ENCODE data around the gene DHRS12.

DHRS12 gene

DNA sequence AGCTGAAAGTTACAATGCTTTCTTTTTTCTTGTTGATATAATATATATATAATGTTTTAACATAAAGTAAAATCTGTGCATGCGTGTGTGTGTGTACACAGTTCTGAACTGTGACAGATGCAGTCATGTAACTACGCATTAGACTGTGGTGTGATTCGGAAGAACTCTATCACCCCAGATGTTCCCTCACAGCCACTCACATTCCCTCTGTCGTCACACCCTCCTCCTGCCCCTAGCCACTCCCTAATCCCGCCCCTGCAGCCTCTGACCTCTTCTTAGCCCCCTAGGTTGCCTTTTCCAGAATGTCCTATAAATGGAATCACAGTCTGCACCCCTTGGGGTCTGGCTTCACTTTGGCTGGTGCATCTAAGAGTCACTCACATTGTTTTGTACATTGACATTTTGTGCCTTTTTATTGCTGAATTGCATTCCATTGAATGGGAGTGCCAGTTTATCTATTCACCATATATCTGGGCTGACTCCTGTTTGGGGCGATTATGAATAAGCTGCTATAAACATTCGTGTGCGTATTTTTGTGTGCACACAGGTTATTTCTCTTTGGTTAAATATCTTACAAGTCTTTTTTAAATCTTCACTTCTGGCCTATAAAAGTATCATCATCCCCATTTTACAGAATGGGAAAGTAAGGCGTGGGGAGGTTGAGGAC, 20.4 kb downstream of the DHRS12 start:
- no peak overlapping the region for H3K27ac ChIP-seq (ENCODE audit: low read length)
- peaks cover 13% of the 10 kb centered on the region for H3K4me1 ChIP-seq (ENCODE audit: low read length)
- no peak overlapping the region for H3K4me2 ChIP-seq (ENCODE audit: low read length)
- no peak overlapping the region for H3K9ac ChIP-seq (ENCODE audit: low read length)
- TF ChIP-seq, protein P1, sequence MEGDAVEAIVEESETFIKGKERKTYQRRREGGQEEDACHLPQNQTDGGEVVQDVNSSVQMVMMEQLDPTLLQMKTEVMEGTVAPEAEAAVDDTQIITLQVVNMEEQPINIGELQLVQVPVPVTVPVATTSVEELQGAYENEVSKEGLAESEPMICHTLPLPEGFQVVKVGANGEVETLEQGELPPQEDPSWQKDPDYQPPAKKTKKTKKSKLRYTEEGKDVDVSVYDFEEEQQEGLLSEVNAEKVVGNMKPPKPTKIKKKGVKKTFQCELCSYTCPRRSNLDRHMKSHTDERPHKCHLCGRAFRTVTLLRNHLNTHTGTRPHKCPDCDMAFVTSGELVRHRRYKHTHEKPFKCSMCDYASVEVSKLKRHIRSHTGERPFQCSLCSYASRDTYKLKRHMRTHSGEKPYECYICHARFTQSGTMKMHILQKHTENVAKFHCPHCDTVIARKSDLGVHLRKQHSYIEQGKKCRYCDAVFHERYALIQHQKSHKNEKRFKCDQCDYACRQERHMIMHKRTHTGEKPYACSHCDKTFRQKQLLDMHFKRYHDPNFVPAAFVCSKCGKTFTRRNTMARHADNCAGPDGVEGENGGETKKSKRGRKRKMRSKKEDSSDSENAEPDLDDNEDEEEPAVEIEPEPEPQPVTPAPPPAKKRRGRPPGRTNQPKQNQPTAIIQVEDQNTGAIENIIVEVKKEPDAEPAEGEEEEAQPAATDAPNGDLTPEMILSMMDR (IDR thresholded peaks at IDR 0.05; ENCODE audit: low read depth, low read length), result no peak
- TF ChIP-seq EZH2phosphoT487 (IDR thresholded peaks at IDR 0.05; ENCODE audit: low read depth), result no peak
- H3K36me3 ChIP-seq (replicated peaks; ENCODE audit: low read depth, low read length), result no peaks in the 10 kb centered on the region
- no peak overlapping the region for H3K4me3 ChIP-seq (ENCODE audit: low read length)
- no peaks in the 10 kb centered on the region for H3K27me3 ChIP-seq (ENCODE audit: low read depth, low read length)
- no peaks in the 10 kb centered on the region for H3K9me3 ChIP-seq (ENCODE audit: insufficient read depth, low read length)
- H3K79me2 ChIP-seq (ENCODE audit: low read length), result no peaks in the 10 kb centered on the region
- no peak overlapping the region for H2AFZ ChIP-seq (ENCODE audit: low read depth, low read length)
- no peaks in the 10 kb centered on the region for H4K20me1 ChIP-seq (ENCODE audit: insufficient read depth, low read length)

DNA sequence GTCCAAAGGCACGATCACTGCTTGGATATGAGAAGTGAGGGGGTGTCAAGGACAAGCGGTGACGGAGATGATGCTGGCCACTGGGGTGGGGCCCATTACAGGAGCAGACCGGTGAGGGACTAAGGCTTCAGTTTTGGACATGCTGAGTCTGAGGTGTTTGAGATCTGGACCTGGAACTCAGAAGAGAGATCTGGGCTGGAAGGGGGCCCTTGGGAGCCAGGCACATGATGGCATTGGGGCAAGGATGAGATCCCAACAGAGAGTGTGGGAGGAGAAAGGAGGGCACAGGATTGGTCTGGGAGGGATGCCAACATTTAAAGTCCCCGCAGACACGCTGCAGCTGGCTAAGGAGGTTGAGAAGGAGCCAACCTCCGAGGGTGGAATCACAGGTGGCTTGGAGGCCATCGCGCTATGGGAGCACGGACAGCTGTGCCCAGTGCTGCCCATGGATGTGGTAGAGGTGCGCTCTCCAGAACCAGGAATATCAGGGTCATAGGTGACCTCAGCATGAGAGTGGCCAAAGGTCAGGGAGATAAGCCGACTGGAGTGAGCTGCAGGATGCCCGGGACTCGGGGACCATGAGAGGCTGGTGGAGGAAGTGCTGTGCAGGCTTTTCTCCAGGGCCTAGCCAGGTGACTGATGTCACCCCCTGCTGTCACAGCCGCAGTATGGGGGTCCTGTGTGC, 21.8 kb downstream of the DHRS12 start:
- Histone ChIP-seq H4K20me1 (ENCODE audit: insufficient read depth, low read length) (no peaks in the 10 kb centered on the region), H3K9ac (ENCODE audit: low read length) (no peak overlapping the region), H3K4me2 (ENCODE audit: low read length) (peak overlapping the region; percentile 50; the same call in 1 of the 2 replicates), H3K27me3 (ENCODE audit: low read depth, low read length) (no peaks in the 10 kb centered on the region), H3K36me3 (replicated peaks; ENCODE audit: low read depth, low read length) (no peaks in the 10 kb centered on the region), H3K4me3 (ENCODE audit: low read length) (no peak overlapping the region), H3K27ac (ENCODE audit: low read length) (no peak overlapping the region), H2AFZ (ENCODE audit: low read depth, low read length) (no peak overlapping the region), H3K79me2 (ENCODE audit: low read length) (no peaks in the 10 kb centered on the region), H3K9me3 (ENCODE audit: insufficient read depth, low read length) (no peaks in the 10 kb centered on the region), H3K4me1 (ENCODE audit: low read length) (peaks cover 13% of the 10 kb centered on the region)
- TF ChIP-seq, protein P1 (IDR thresholded peaks at IDR 0.05; ENCODE audit: low read depth, low read length), result no peak
- no peak for TF ChIP-seq EZH2phosphoT487 (IDR thresholded peaks at IDR 0.05; ENCODE audit: low read depth)

DNA sequence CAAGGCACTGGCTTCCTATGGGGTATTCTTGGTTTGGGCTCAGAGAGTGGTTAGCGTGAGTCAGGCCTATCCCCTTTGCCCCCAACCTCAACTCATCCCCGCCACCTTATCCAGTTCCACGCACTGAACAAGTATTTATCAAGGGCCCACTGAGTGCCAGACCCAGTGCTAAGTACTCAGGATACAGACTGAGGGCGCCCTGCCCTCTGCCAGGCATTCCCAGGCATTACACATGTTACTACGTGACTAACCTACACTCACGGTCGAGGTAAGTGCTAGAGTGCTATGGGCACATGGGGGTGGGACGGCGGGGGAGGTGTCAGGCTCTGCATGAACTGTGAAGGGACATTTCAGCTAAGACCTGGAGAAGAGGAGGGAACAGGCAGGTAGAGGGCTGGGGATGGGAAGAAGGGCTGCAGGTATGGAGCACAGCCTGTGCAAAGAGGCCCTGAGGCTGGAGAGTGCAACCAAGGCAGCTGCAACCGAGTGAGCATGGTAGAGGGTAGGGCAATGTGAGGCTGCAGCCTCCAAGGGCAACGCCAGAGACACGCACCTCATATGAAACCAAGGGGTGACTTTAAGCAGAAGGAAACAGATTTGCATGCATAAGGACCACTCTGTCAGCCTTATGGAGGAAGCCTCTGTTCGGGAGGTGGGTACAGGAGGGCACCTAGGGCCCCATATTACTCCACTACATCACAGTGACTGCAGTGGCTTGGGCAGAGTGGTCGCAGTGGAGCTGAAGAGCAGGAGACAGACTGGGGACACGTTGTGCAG, 22.5 kb downstream of the DHRS12 start:
- no peaks in the 10 kb centered on the region for H3K36me3 ChIP-seq (replicated peaks; ENCODE audit: low read depth, low read length)

More for the DNA sequence above, 22.5 kb downstream of the DHRS12 start:
- H3K27ac ChIP-seq (ENCODE audit: low read length), result no peak overlapping the region
- H3K4me2 ChIP-seq (ENCODE audit: low read length), result peak overlapping the region; percentile 50
- H3K79me2 ChIP-seq (ENCODE audit: low read length), result no peaks in the 10 kb centered on the region
- no peak for TF ChIP-seq EZH2phosphoT487 (IDR thresholded peaks at IDR 0.05; ENCODE audit: low read depth)
- TF ChIP-seq, protein P1 (IDR thresholded peaks at IDR 0.05; ENCODE audit: low read depth, low read length), result peak; percentile 85
- peak overlapping the region; percentile 21 for H3K4me3 ChIP-seq (ENCODE audit: low read length)
- H2AFZ ChIP-seq (ENCODE audit: low read depth, low read length), result peak overlapping the region; percentile 5
- H3K9me3 ChIP-seq (ENCODE audit: insufficient read depth, low read length), result no peaks in the 10 kb centered on the region
- H3K9ac ChIP-seq (ENCODE audit: low read length), result no peak overlapping the region
- H3K27me3 ChIP-seq (ENCODE audit: low read depth, low read length), result no peaks in the 10 kb centered on the region
- H4K20me1 ChIP-seq (ENCODE audit: insufficient read depth, low read length), result no peaks in the 10 kb centered on the region
- H3K4me1 ChIP-seq (ENCODE audit: low read length), result peaks cover 13% of the 10 kb centered on the region

All from OCI-LY3 (cell line).